ENCODE measurements around the gene PURA.

DNA sequence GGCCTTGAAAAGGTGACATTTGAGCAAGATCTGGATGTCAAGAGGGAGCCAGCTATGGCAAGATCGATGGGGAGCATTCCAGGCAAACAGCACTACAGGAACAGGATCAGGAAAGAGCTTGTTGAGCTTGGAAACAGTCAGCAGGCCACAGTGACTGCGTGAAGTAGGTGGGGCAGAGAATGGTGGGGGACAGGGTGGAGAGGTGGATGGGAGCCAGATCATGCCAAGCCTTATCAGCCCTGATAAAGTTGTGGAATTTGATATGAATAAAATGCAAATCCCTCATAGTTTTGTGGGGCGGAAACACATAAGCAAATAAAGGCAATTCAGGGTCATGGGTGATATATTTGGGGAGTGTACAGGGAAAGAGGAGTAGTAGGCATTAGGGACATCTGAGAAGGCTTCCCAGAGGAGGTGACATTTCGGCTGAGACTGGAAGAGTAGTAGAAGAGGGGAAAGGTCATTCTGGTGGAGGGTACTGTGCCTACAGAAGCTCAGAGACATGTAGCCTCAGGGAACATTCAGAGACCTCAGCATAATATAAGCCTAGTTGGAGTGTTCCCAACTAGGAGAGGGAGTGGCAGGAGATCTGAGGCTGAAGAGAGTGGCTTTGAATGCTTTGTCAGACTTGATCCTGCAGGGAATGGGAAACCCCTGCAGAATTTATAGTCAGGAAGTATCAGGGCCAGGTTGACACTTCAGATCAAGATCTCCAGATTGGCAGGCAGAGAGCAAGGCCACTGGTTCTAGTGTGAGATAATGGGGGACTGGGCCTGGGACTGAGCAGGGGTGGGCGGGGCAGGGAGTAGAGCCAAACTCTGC is 51.4 kb downstream of the PURA start:
- TF ChIP-seq, protein P1, sequence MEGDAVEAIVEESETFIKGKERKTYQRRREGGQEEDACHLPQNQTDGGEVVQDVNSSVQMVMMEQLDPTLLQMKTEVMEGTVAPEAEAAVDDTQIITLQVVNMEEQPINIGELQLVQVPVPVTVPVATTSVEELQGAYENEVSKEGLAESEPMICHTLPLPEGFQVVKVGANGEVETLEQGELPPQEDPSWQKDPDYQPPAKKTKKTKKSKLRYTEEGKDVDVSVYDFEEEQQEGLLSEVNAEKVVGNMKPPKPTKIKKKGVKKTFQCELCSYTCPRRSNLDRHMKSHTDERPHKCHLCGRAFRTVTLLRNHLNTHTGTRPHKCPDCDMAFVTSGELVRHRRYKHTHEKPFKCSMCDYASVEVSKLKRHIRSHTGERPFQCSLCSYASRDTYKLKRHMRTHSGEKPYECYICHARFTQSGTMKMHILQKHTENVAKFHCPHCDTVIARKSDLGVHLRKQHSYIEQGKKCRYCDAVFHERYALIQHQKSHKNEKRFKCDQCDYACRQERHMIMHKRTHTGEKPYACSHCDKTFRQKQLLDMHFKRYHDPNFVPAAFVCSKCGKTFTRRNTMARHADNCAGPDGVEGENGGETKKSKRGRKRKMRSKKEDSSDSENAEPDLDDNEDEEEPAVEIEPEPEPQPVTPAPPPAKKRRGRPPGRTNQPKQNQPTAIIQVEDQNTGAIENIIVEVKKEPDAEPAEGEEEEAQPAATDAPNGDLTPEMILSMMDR (IDR thresholded peaks at IDR 0.05) = no peak
- TF ChIP-seq HOXA7 (CRISPR knock-in tag; IDR thresholded peaks at IDR 0.05) (no peak), BHLHE40 (IDR thresholded peaks at IDR 0.05; ENCODE audit: low read depth, low read length) (no peak), CHD4 (IDR thresholded peaks at IDR 0.05; ENCODE audit: borderline replicate concordance) (no peak), RCOR1 (IDR thresholded peaks at IDR 0.05; ENCODE audit: low read depth, low read length) (no peak), POLR2AphosphoS2 (conservative IDR thresholded peaks at IDR 0.05; ENCODE audit: low read length) (no peak), MYC (IDR thresholded peaks at IDR 0.05; ENCODE audit: borderline replicate concordance, low read length) (no peak), HOXB13 (CRISPR knock-in tag; IDR thresholded peaks at IDR 0.05; ENCODE audit: low read depth) (no peak)
- TF ChIP-seq, protein P2, sequence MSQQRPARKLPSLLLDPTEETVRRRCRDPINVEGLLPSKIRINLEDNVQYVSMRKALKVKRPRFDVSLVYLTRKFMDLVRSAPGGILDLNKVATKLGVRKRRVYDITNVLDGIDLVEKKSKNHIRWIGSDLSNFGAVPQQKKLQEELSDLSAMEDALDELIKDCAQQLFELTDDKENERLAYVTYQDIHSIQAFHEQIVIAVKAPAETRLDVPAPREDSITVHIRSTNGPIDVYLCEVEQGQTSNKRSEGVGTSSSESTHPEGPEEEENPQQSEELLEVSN (IDR thresholded peaks at IDR 0.05; ENCODE audit: borderline replicate concordance, low read depth) = no peak
